Tibial nerve (tissue), 4 donors: ENCODE results near the gene L3MBTL3. TPM values are rescaled to one million over a fixed set of nuclear protein-coding genes. Genes with fewer than 3 reads are reported as not detected.

ENCODE experiments used
- DNase-seq, 2 donors: peaks; one replicate each; pipeline ENCODE4 v3.0.0-alpha.2; 2019; ENCODE audit warnings: low spot score in 2 of 2
- H3K27ac ChIP-seq, 4 donors: fragments of 200-600 bp; sonication (generic) in 3 of 4; one replicate each; pipeline ENCODE4 v1.5.1; 2017 to 2019; ENCODE audit warnings: mild to moderate bottlenecking in 1 of 4
- H3K27me3 ChIP-seq, 2 donors: fragments of 200-600 bp; sonication (generic) in 1 of 2; one replicate each; pipeline versions ENCODE4 v1.5.1 to v1.6.0; 2017 to 2019
- H3K36me3 ChIP-seq, 3 donors: fragments of 200-600 bp; sonication (generic); one replicate each; pipeline ENCODE4 v1.5.1; 2018 to 2019
- H3K4me1 ChIP-seq, 4 donors: fragments of 200-600 bp; sonication (generic) in 3 of 4; one replicate each; pipeline ENCODE4 v1.5.1; 2017 to 2019
- H3K4me3 ChIP-seq, 4 donors: fragments of 200-600 bp; sonication (generic) in 3 of 4; one replicate each; pipeline ENCODE4 v1.5.1; 2017 to 2019; ENCODE audit warnings: mild to moderate bottlenecking in 1 of 4, moderate library complexity in 1 of 4
- H3K9me3 ChIP-seq, 4 donors: fragments of 200-600 bp; sonication (generic) in 3 of 4; one replicate each; pipeline ENCODE4 v1.5.1; 2017 to 2019
- CTCF ChIP-seq, 5 experiments: fragments of 200-600 bp in 3 of 5; fragments of 450-650 bp in 2 of 5; sonication (generic) in 3 of 5; IDR thresholded peaks; one replicate each; pipeline ENCODE4 v1.5.1; 2016 to 2019; ENCODE audit warnings: antibody characterized with exemption in 5 of 5, mild to moderate bottlenecking in 3 of 5, moderate library complexity in 2 of 5
- EP300 ChIP-seq, 2 donors: sonication (generic); formaldehyde crosslinking; IDR thresholded peaks; one replicate each; pipeline ENCODE4 v1.6.1; 2017; ENCODE audit warnings: antibody characterized with exemption in 2 of 2, mild to moderate bottlenecking in 1 of 2
- POLR2A ChIP-seq, 2 donors: fragments of 450-650 bp; IDR thresholded peaks; one replicate each; pipeline ENCODE4 v1.6.1; 2017; ENCODE audit warnings: antibody characterized with exemption in 2 of 2, mild to moderate bottlenecking in 2 of 2, moderate library complexity in 2 of 2
- WGBS, 2 donors: methylation state at CpG; one replicate each; pipeline ENCODE4 v1.1.5; 2018; 5-methylcytosine and 5-hydroxymethylcytosine counted together
- total RNA-seq, 4 donors: library from RNA; depleted of rRNA; stranded (reverse); fragments of >200 nt; gene quantifications; one replicate each; pipeline ENCODE4 v1.1.0, GENCODE V29; 2016

L3MBTL3 gene
- total RNA-seq, 4 donors from 2014 or later: 12.3 to 17.3 (median 14.4) TPM

GRCh38 chr6:130000526-130001421 is 17.6 kb upstream of the L3MBTL3 start:
- no peaks in the 10 kb centered on the region for H3K27me3 ChIP-seq
- no peak overlapping the region for H3K27ac ChIP-seq
- DNase-seq: no peak
- no peaks in the 10 kb centered on the region for H3K4me1 ChIP-seq
- H3K4me3 ChIP-seq: no peak overlapping the region
- no peaks in the 10 kb centered on the region for H3K36me3 ChIP-seq
- TF ChIP-seq CTCF (IDR thresholded peaks at IDR 0.05): no peak
- TF ChIP-seq POLR2A (IDR thresholded peaks at IDR 0.05): no peak
- TF ChIP-seq EP300 (IDR thresholded peaks at IDR 0.05): no peak
- H3K9me3 ChIP-seq: no peaks in the 10 kb centered on the region
- 62 to 67% methylated on average over 4 of the region's 4 CpGs for WGBS, 2 donors

- no peaks in the 10 kb centered on the region for H3K4me1 ChIP-seq
- no peaks in the 10 kb centered on the region for H3K9me3 ChIP-seq
- no peak for DNase-seq
- WGBS, 2 donors: 59 to 75% methylated on average over 4 of the region's 4 CpGs
- no peaks in the 10 kb centered on the region for H3K36me3 ChIP-seq
- H3K4me3 ChIP-seq: no peak overlapping the region
- H3K27me3 ChIP-seq: no peaks in the 10 kb centered on the region
- H3K27ac ChIP-seq: no peak overlapping the region
- TF ChIP-seq EP300 (IDR thresholded peaks at IDR 0.05) (no peak), CTCF (IDR thresholded peaks at IDR 0.05) (no peak), POLR2A (IDR thresholded peaks at IDR 0.05) (no peak)
These were observed 10.0 kb upstream of the L3MBTL3 start for GRCh38 chr6:130008236-130008873.

- Histone ChIP-seq H3K27me3 (no peaks in the 10 kb centered on the region), H3K9me3 (no peaks in the 10 kb centered on the region), H3K27ac (no peak overlapping the region), H3K4me1 (no peaks in the 10 kb centered on the region), H3K36me3 (no peaks in the 10 kb centered on the region), H3K4me3 (no peak overlapping the region)
- DNase-seq: no peak
- TF ChIP-seq EP300 (IDR thresholded peaks at IDR 0.05) (no peak), POLR2A (IDR thresholded peaks at IDR 0.05) (no peak), CTCF (IDR thresholded peaks at IDR 0.05) (no peak)
- WGBS, 2 donors: 64 to 66% methylated on average over 5 of the region's 5 CpGs
These were observed 9.2 kb upstream of the L3MBTL3 start for GRCh38 chr6:130009146-130009545.

- H3K27me3 ChIP-seq: no peaks in the 10 kb centered on the region
- no peak overlapping the region for H3K4me3 ChIP-seq
- H3K4me1 ChIP-seq: no peaks in the 10 kb centered on the region
- H3K27ac ChIP-seq: no peak overlapping the region
- no peaks in the 10 kb centered on the region for H3K9me3 ChIP-seq
- 89 to 96% methylated on average over 2 of the region's 2 CpGs for WGBS, 2 donors
- no peak for TF ChIP-seq CTCF (IDR thresholded peaks at IDR 0.05)
- no peak for TF ChIP-seq EP300 (IDR thresholded peaks at IDR 0.05)
- no peak for TF ChIP-seq POLR2A (IDR thresholded peaks at IDR 0.05)
- H3K36me3 ChIP-seq: no peaks in the 10 kb centered on the region
- no peak for DNase-seq
These were observed 8.0 kb upstream of the L3MBTL3 start for GRCh38 chr6:130010387-130010786.

- 93 to 94% methylated on average over 4 of the region's 4 CpGs for WGBS, 2 donors
- DNase-seq: no peak
- Histone ChIP-seq H3K27ac (no peak overlapping the region), H3K9me3 (no peaks in the 10 kb centered on the region), H3K36me3 (no peaks in the 10 kb centered on the region), H3K4me3 (no peak overlapping the region), H3K4me1 (peaks cover 0 to 1% (median 0%) of the 10 kb centered on the region in 4 donors), H3K27me3 (no peaks in the 10 kb centered on the region)
- TF ChIP-seq CTCF (IDR thresholded peaks at IDR 0.05): no peak
- no peak for TF ChIP-seq EP300 (IDR thresholded peaks at IDR 0.05)
- TF ChIP-seq POLR2A (IDR thresholded peaks at IDR 0.05): no peak
These were observed 5.7 kb upstream of the L3MBTL3 start for GRCh38 chr6:130012728-130013127.
